ENCODE results near the gene RERE.

DNA sequence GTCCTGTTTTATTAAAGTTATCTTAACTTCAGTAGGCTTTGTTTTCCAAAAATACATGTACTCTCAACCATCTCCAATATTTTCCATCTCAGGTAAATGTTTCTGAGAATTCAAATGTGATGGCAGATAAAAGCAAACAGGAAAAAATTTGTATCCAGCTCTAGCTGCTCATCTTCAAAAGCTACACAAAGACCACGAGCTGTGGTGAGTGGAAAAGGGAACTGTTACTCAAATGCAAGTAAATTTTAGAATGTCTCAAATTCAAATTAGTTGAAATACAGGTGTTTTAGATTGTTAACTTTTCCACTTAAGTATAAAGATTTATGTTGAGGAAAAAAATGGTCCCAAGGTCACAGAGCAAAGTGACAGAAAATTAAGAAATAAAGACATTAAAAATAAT is 283.5 kb downstream of the RERE start:
- TF ChIP-seq, protein P1, sequence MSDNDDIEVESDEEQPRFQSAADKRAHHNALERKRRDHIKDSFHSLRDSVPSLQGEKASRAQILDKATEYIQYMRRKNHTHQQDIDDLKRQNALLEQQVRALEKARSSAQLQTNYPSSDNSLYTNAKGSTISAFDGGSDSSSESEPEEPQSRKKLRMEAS (IDR thresholded peaks at IDR 0.05) = no peak
- TF ChIP-seq, protein P2, sequence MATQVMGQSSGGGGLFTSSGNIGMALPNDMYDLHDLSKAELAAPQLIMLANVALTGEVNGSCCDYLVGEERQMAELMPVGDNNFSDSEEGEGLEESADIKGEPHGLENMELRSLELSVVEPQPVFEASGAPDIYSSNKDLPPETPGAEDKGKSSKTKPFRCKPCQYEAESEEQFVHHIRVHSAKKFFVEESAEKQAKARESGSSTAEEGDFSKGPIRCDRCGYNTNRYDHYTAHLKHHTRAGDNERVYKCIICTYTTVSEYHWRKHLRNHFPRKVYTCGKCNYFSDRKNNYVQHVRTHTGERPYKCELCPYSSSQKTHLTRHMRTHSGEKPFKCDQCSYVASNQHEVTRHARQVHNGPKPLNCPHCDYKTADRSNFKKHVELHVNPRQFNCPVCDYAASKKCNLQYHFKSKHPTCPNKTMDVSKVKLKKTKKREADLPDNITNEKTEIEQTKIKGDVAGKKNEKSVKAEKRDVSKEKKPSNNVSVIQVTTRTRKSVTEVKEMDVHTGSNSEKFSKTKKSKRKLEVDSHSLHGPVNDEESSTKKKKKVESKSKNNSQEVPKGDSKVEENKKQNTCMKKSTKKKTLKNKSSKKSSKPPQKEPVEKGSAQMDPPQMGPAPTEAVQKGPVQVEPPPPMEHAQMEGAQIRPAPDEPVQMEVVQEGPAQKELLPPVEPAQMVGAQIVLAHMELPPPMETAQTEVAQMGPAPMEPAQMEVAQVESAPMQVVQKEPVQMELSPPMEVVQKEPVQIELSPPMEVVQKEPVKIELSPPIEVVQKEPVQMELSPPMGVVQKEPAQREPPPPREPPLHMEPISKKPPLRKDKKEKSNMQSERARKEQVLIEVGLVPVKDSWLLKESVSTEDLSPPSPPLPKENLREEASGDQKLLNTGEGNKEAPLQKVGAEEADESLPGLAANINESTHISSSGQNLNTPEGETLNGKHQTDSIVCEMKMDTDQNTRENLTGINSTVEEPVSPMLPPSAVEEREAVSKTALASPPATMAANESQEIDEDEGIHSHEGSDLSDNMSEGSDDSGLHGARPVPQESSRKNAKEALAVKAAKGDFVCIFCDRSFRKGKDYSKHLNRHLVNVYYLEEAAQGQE (IDR thresholded peaks at IDR 0.05; ENCODE audit: low read depth) = no peak
- no peak for TF ChIP-seq CEBPB (IDR thresholded peaks at IDR 0.05)
- TF ChIP-seq EGR1 (IDR thresholded peaks at IDR 0.05) = no peak
- TF ChIP-seq EP300 (IDR thresholded peaks at IDR 0.05; ENCODE audit: borderline replicate concordance) = no peak
- no peak for TF ChIP-seq YY1 (IDR thresholded peaks at IDR 0.05; ENCODE audit: low read depth)
- no peak for TF ChIP-seq RAD21 (IDR thresholded peaks at IDR 0.05; ENCODE audit: low read depth)
- no peak for TF ChIP-seq ZBTB7A (IDR thresholded peaks at IDR 0.05; ENCODE audit: low read depth)

Data from Ishikawa (cell line).